SK-N-SH treated with all-trans-retinoic acid at 6 μM for 48 hours (cell line): ENCODE data around the gene CDK5RAP3.

Experiments
- ATAC-seq: fragments of 200-7000 bp; cut with Tn5 transposase; 3 replicates; pipeline ENCODE4 v1.9.1; 2020; ENCODE audit warnings: mild to moderate bottlenecking, moderate library complexity
- ARNTL ChIP-seq: fragments of 450-650 bp; formaldehyde crosslinking; IDR thresholded peaks from 2 replicates; pipeline ENCODE4 v1.5.0; 2020; ENCODE audit warnings: low read depth, mild to moderate bottlenecking, moderate library complexity, borderline replicate concordance
- BACH2 ChIP-seq: fragments of 250-450 bp; sonication (Bioruptor Pico); IDR thresholded peaks from 2 replicates; pipeline ENCODE4 v1.9.0; 2021; ENCODE audit warnings: mild to moderate bottlenecking, borderline replicate concordance
- CSDC2 ChIP-seq: fragments of 250-450 bp; sonication (Bioruptor Pico); IDR thresholded peaks from 2 replicates; pipeline ENCODE4 v1.5.0; 2020; ENCODE audit warnings: mild to moderate bottlenecking, moderate library complexity
- CSRNP3 ChIP-seq: fragments of 250-450 bp; sonication (Bioruptor Pico); IDR thresholded peaks from 2 replicates; pipeline ENCODE4 v1.5.1; 2021; ENCODE audit warnings: mild to moderate bottlenecking, moderate library complexity
- ESRRG ChIP-seq: fragments of 250-450 bp; sonication (Bioruptor Pico); IDR thresholded peaks from 2 replicates; pipeline ENCODE4 v1.6.1; 2021; ENCODE audit warnings: mild to moderate bottlenecking
- GLIS3 ChIP-seq: fragments of 250-450 bp; sonication (Bioruptor Pico); IDR thresholded peaks from 2 replicates; pipeline ENCODE4 v1.5.0; 2020; ENCODE audit warnings: mild to moderate bottlenecking, moderate library complexity
- OSR1 ChIP-seq: fragments of 250-450 bp; sonication (Bioruptor Pico); IDR thresholded peaks from 2 replicates; pipeline ENCODE4 v1.8.0; 2022; ENCODE audit warnings: moderate library complexity, mild to moderate bottlenecking, inconsistent platforms
- PATZ1 ChIP-seq: fragments of 250-450 bp; sonication (Bioruptor Pico); IDR thresholded peaks from 2 replicates; pipeline ENCODE4 v1.8.0; 2020; ENCODE audit warnings: mild to moderate bottlenecking, moderate library complexity, borderline replicate concordance
- POU6F1 ChIP-seq: fragments of 250-450 bp; sonication (Bioruptor Pico); IDR thresholded peaks from 2 replicates; pipeline ENCODE4 v1.8.0; 2021; ENCODE audit warnings: low read depth, mild to moderate bottlenecking, moderate library complexity, borderline replicate concordance
- PPARA ChIP-seq: fragments of 250-450 bp; sonication (Bioruptor Pico); IDR thresholded peaks from 2 replicates; pipeline ENCODE4 v1.5.0; 2020; ENCODE audit warnings: mild to moderate bottlenecking, borderline replicate concordance
- RARB ChIP-seq: fragments of 250-450 bp; sonication (Bioruptor Pico); IDR thresholded peaks from 2 replicates; pipeline ENCODE4 v1.8.0; 2021; ENCODE audit warnings: mild to moderate bottlenecking, moderate library complexity
- SNAI2 ChIP-seq: fragments of 250-450 bp; sonication (Bioruptor Pico); IDR thresholded peaks from 2 replicates; pipeline ENCODE4 v1.5.0; 2020; ENCODE audit warnings: mild to moderate bottlenecking, moderate library complexity
- TCF4 ChIP-seq: fragments of 250-450 bp; sonication (Bioruptor Pico); IDR thresholded peaks from 2 replicates; pipeline ENCODE4 v1.8.0; 2021; ENCODE audit warnings: mild to moderate bottlenecking, moderate library complexity, borderline replicate concordance
- TSHZ2 ChIP-seq: fragments of 250-450 bp; sonication (Bioruptor Pico); IDR thresholded peaks from 2 replicates; pipeline ENCODE4 v1.5.0; 2020; ENCODE audit warnings: mild to moderate bottlenecking, moderate library complexity
- ZFP3 ChIP-seq: fragments of 250-450 bp; sonication (Bioruptor Pico); IDR thresholded peaks from 2 replicates; pipeline ENCODE4 v1.5.0; 2020; ENCODE audit warnings: mild to moderate bottlenecking, moderate library complexity
- ZNF565 ChIP-seq: fragments of 450-650 bp; formaldehyde crosslinking; conservative IDR thresholded peaks from 2 replicates; pipeline ENCODE4 v1.5.0; 2020; ENCODE audit warnings: low read depth, mild to moderate bottlenecking, moderate library complexity
- ZNF8 ChIP-seq: fragments of 450-650 bp; formaldehyde crosslinking; IDR thresholded peaks from 2 replicates; pipeline ENCODE4 v1.5.0; 2020; ENCODE audit warnings: mild to moderate bottlenecking, moderate library complexity

The CDK5RAP3 gene

GRCh38 chr17:47948706-47949196 lies 22.2 kb upstream of the CDK5RAP3 start (continued):
- no peak for TF ChIP-seq RARB (CRISPR knock-in tag)

- TF ChIP-seq CSDC2 (0 out of 2 replicates have a peak, but pooled peaks have one; percentile 36), ZFP3 (CRISPR knock-in tag) (0 out of 2 replicates have a peak, but pooled peaks have one; percentile 11), RARB (CRISPR knock-in tag) (no peak), GLIS3 (CRISPR knock-in tag) (0 out of 2 replicates have a peak, but pooled peaks have one; percentile 18)
- peak; percentile 94 for ATAC-seq
These were observed 21.6 kb upstream of the CDK5RAP3 start for GRCh38 chr17:47949197-47949759.

- no peak for ATAC-seq
- TF ChIP-seq ARNTL (CRISPR knock-in tag) (no peak), OSR1 (CRISPR knock-in tag) (no peak), CSRNP3 (CRISPR knock-in tag) (no peak), ZNF8 (no peak), POU6F1 (CRISPR knock-in tag) (no peak), GLIS3 (CRISPR knock-in tag) (no peak), CSDC2 (no peak), PPARA (CRISPR knock-in tag) (no peak), TSHZ2 (CRISPR knock-in tag) (no peak)
These were observed 21.0 kb upstream of the CDK5RAP3 start for GRCh38 chr17:47949946-47950345.

- TF ChIP-seq POU6F1 (CRISPR knock-in tag), result no peak
- no peak for ATAC-seq
These were observed 20.5 kb upstream of the CDK5RAP3 start for GRCh38 chr17:47950448-47950847.

- no peak for ATAC-seq
- no peak for TF ChIP-seq SNAI2 (CRISPR knock-in tag)
- no peak for TF ChIP-seq POU6F1 (CRISPR knock-in tag)
- TF ChIP-seq CSDC2, result no peak
- TF ChIP-seq TCF4 (CRISPR knock-in tag), result no peak
- no peak for TF ChIP-seq PATZ1 (CRISPR knock-in tag)
- no peak for TF ChIP-seq OSR1 (CRISPR knock-in tag)
- TF ChIP-seq ZNF565 (CRISPR knock-in tag), result no peak
- TF ChIP-seq RARB (CRISPR knock-in tag), result no peak
- TF ChIP-seq BACH2 (CRISPR knock-in tag), result no peak
- TF ChIP-seq TSHZ2 (CRISPR knock-in tag), result no peak
- TF ChIP-seq ZNF8, result no peak
- no peak for TF ChIP-seq ESRRG (CRISPR knock-in tag)
These were observed 18.5 kb upstream of the CDK5RAP3 start for GRCh38 chr17:47952171-47953021.
